Suprapubic skin (tissue), 3 donors: ENCODE measurements around the gene RHOB.

Source experiments
- EP300 ChIP-seq: sonication (generic); formaldehyde crosslinking; IDR thresholded peaks from one replicate; pipeline ENCODE4 v1.6.1; 2017; ENCODE audit warnings: antibody characterized with exemption
- POLR2A ChIP-seq, 2 donors: fragments of 450-650 bp; IDR thresholded peaks; one replicate each; pipeline ENCODE4 v1.6.1; 2017; ENCODE audit warnings: antibody characterized with exemption in 2 of 2, mild to moderate bottlenecking in 2 of 2, moderate library complexity in 2 of 2
- TF ChIP-seq, protein P1 (sequence below), 2 donors: fragments of 200-600 bp in 1 of 2; fragments of 450-650 bp in 1 of 2; sonication (generic) in 1 of 2; IDR thresholded peaks; one replicate each; pipeline ENCODE4 v1.5.1; 2016 to 2019; ENCODE audit warnings: antibody characterized with exemption in 2 of 2, mild to moderate bottlenecking in 1 of 2, moderate library complexity in 1 of 2

DNA sequence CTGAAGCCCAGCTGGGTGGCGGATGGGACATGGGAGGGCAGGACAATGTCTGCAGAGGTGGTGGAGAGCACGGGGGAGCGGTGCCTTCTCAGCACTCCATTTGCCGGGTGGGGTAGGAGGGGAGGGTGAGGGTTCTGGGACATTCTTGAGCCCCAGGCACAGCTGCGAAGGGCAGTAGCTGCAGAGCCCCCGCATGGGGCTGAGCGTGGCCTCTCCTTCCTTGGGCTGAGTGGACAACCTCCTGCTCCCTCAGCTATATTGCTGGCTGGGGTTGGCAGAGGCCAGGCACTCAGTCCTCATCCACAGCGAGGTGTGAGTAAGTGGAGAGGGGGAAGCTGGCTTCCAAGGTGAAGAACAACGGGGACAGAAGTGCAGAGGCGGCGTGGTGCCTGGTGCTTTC is 50.1 kb downstream of the RHOB start:
- TF ChIP-seq, protein P1, sequence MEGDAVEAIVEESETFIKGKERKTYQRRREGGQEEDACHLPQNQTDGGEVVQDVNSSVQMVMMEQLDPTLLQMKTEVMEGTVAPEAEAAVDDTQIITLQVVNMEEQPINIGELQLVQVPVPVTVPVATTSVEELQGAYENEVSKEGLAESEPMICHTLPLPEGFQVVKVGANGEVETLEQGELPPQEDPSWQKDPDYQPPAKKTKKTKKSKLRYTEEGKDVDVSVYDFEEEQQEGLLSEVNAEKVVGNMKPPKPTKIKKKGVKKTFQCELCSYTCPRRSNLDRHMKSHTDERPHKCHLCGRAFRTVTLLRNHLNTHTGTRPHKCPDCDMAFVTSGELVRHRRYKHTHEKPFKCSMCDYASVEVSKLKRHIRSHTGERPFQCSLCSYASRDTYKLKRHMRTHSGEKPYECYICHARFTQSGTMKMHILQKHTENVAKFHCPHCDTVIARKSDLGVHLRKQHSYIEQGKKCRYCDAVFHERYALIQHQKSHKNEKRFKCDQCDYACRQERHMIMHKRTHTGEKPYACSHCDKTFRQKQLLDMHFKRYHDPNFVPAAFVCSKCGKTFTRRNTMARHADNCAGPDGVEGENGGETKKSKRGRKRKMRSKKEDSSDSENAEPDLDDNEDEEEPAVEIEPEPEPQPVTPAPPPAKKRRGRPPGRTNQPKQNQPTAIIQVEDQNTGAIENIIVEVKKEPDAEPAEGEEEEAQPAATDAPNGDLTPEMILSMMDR (IDR thresholded peaks at IDR 0.05): no peak
- no peak for TF ChIP-seq POLR2A (IDR thresholded peaks at IDR 0.05)
- no peak for TF ChIP-seq EP300
